NCI-H2107 treated with DMSO at 0.1 percent for 48 hours (cell line): ENCODE data around the gene ARSB.

Experiments
- DNase-seq: peaks from one replicate; lab custom pipeline; 2025; ENCODE audit not compliant: unreplicated experiment; lab: John Stamatoyannopoulos, UW

Gene ARSB

DNA sequence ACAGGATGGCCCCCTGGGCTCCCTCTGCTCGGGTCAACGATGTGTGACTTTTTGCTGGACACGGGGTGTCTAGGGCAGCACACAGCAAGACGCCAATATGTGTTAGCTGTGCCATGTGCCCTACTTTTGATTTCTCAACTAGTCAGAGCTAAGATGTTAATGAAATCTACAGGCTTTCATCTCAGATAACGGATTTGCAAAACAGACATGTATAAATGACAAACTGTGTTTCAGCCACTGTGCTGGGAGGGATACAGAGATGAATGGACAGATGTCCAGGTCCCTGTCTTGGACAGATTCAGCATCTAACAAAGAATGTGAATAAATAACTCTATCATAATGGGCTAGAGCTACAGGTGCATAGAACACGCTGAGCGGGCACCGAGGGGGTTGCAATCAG, 176.3 kb downstream of the ARSB start:
- DNase-seq, result no peak

DNA sequence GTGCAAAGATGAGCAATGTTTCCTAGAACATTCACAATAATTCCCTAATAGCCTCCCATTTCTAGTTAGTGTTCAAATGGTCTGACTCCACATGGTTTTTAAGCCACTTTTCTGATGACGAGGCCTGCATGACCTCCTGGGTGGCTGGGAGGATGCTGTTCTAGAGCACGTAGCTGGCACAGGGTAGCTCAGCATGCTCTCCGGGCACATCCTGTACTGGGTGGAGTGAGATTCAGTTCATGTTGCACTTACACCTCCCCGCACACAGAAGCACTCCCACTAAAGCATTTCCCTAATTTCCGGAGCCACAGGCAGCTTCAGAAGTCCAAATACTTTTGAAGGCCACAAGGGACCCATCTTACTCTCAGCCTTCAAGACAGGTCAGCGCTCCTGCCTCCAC, 176.7 kb downstream of the ARSB start:
- DNase-seq, result no peak

DNA sequence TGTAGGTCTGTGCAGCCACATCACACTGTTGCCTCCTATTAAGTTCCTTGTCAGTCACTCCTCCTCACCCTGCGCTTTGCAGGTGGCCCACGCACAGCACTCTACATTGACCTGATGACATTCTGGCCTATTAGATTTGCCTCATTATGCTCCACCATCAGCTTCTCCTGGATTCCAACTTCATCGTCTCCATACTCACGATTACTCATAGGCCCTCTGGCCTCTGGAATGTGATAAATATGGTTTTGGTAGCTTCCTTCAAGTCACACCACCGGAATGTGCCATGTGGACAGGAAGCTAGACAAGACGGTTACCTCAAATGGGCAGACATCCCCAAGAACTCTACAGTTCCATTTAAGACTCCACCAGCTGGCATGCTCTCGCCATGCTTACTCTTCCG, 178.6 kb downstream of the ARSB start:
- no peak for DNase-seq

DNA sequence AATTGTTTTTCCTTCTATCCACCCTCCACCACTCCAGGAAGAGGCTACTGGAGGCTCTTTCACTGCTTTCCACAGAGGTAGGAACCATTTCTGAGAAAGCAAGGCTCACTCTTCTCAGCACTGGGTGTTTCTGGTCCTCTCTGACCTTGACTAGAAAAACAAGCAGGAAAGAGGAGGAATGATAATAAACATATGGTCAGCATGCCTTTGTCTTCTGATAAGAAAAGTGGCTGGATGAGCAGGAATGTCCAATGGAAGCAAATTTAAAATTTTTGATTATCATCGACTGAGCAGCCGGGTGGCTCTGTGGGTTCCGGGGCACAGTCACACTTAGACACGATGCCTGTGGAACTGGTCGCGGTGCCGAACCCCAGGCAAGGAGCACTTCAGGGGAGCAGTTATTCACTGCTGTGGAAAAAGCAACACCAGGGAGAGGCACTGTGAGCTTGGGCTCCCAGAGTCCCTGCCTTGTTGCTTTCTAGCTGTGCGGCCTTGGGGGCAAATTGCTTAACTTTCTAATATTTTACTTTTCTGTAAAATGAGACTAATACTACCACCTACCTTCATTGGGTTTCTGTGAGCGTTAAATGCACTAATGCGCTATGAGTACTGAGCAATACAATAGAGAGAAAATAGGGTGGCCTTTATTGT, 179.5 kb downstream of the ARSB start:
- DNase-seq, result no peak

DNA sequence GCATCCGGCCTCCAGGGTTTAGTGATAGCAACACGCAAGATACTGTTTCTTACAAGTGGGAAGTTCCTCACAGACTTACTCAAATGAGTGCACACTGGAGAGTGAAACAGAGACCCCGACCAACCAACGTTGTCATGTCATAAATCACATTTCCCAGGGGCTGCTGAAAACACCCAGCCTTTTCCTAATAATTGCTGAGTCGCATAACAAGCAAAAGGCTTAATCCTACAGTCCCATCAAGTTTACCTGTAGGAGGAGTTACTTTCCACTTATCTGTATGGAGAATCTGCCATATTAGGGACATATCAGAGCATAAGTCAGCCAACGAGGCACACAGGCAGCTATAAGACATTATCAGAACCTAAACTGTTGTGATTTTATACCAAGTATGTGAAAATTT, 180.1 kb downstream of the ARSB start:
- DNase-seq, result no peak

DNA sequence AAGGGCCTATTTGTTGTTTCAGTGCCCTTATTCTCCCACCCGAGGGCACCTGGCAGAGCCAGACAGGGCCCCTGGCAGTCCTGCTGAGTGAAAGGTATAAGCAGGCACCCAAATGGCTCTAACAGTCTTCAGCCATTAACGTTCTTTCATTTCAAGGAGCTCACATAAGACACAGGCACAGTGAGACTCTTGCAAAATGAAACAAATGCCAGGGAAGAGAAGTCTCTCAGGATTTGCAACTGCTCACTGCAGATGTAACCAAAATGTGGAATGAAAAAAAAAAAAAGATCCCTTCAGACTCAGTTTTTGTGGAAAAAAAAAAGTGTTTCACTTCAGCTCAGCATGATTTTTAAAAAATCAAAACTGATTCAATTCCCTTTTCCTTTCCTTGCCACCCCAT, 181.2 kb downstream of the ARSB start:
- no peak for DNase-seq

DNA sequence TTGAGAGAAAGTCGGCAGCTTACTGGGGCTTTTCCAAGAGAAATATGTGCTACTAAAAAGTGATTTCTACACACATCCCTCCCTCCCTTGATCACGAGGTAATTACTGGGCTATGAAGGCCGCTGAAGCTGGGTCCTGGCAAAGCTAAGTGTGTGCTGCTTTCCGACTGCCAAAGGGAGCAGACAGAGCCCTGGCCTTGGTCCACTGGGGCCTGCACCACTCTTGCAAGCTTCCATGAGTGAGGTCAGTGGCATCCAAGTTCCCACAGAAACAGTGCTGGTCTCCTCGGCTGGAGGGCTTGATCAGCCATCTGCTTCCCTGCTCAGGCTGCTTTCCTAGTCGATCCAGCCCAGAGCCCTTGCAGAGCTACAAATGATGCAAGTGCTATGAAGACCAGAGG, 181.8 kb downstream of the ARSB start:
- no peak for DNase-seq

DNA sequence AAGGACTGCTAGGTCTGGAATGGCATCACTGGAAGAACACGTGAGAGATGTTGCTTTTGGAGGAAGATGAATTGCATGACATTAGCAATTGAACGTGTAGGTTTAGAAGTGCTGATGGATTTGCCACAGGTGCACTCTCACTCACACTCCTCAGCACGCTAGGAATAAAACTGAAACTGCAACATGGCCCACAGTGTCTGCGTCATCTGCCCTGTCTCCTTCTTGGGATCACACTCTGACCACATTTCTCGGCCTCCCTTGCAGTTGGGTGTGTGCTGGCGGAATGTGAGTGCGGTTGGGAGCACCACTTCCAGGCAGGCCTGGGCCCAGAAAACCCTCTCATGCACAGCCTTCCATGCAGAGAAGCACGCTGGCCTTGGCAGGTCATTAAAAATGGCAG, 183.7 kb downstream of the ARSB start:
- no peak for DNase-seq

DNA sequence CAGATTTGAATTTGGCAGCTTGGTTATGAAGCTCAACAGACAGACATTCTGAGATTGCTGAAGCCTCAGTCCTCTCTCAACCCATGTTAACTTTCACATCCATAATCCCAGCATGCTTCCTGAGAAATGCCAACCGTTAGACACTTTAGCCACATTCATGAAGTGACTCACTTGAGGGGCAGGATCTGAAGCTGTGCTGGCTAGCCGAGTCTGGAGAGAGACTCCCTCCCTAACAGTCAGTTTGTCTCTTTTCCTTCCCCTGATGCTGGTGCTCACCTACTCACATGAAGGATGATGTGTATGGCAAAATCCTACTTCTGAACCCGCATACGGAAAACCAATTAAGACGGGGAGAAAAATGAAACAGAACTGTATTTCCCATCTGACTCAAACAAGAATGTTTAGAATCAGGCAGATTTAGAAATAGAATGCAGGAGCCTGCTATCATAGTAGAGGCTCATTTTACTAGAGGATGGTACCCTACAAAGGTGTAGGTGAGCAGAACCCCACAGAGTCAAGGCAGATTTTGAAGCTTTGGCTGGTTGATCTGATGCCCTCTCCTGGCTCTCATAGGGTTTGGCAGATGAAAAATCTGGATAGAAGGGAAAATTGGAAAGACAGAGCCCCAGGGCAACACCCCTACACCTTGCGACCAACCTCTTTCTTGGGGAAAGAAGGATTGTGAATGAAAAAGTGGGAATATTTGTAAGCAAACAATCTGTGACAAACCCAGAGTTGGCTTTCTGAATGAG, 185.7 kb downstream of the ARSB start:
- no peak for DNase-seq

DNA sequence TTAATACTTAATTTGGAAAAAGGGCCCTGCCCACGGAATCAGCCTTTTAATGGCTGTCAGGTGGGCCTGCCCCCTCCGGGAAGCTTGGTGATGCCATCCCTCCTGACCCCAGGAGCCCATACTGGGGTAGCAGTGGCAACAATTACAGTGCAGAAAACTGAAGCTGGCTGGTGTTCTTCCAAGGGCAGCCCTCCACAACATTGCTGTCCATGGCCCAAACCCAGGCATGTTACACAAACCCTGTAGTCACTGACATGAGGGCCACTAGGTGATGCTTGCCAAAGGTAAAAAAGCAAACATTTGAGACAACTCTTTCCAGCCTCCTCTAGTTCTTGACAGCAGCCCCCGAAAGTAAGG, 186.5 kb downstream of the ARSB start:
- no peak for DNase-seq

DNA sequence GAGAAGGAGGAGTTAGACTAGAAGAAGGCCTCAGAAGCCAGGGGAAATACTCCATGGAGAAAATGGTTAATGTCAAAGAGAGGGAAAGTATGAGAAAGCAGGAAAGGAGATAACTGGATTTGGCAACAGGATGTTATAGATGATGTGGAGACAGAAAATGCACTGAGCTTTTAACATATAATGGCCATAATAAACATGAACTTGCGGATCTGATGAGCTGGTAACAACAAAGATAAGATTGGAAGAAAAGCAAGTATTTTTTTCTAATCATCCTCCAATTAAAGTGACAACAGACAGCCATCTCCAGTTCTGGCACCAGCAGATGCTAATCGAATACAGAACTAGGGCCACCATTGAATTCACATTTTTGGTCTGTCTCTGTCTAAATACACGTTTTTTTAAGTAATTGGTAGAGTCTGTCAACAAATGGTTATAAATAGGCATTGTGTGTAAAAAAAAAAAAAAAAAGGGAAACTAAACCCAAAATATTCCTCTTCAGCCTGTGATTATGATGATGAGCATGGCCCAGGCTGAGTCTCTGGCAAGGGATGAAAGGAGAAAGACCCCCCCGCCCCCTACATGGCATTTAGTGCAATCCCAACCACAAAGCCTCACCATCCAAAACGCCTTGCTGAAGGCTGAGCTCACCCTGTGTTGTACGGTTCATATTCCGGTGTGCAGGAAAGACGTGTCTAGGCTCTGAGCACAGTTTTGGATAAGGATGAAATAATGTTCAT, 187.0 kb downstream of the ARSB start:
- no peak for DNase-seq

DNA sequence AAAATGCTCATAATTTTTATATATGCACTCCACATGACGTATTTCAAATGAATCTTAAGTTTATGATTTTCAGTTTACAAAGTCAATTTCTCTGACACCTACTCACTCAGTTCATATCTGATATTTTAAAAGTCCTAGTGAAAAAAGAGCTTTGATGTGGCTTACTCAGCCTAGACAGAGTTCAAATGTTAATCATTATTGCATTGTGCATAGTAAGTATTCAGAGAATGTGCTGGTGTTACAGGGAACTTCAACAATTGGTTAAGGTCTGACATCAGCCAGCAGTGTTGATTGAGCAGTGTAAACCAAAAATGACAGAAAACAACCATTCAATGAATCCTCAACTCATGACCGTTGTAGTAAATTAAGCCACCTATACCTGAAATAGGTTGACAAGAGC, 189.4 kb downstream of the ARSB start:
- no peak for DNase-seq

DNA sequence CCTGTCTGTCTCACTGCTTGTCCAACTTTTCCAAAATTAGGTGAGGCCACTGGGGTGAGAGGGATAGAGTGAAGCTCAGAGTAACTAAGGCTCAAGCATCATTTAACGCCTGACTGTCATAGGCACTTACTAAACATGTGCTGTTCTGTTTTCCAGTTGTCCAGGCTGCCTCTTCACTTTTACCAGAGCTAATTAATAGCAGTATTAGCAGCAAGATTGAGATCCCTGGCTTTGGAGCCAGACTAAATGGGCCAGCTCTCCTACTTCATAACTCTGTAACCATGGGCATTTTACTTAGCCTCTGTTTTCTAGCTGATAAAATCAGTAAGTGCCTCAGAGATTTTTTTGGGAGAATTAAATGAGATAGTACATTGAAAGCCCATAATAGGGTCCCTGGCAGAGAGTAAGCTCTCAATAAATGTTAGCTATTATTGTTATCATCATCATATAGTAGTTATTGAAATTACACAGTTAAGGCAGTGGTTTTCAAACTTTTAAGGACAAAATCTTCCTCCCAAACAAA, 190.4 kb downstream of the ARSB start:
- no peak for DNase-seq

DNA sequence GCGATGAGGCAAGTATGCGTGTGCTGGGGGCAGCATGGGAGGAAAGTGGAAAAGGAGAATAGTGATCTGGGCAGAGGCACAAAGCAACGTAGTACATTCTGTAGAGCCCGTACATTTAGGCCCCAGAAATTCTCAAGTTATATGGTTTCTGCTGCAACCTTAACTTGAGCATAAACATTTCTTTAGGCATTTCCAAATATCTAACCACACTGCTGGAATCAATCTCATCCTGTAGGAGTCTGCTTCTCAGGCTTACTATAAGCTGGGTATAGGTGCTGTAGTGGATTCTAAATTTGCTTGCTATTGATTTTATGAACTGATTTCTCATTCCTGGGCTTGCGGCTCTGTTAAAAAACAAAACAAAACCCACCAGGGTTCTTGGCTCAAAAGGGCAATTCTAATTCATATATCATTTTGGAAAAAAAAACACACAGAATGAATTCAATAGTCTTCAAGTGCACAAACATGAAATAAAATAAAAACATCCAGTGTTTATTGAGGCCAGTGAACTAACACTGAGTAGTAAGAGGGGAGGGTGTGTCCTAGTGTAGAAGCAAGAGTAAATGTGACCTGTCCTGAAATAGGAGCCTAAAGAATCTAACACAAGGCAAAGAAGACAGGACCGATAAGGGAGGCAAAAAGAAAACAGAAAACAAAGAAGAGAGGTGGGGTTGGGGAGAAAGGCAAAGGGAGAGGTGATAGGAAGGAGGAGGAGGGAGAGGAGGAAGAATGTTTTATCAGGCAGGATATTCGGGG, 191.0 kb downstream of the ARSB start:
- no peak for DNase-seq

DNA sequence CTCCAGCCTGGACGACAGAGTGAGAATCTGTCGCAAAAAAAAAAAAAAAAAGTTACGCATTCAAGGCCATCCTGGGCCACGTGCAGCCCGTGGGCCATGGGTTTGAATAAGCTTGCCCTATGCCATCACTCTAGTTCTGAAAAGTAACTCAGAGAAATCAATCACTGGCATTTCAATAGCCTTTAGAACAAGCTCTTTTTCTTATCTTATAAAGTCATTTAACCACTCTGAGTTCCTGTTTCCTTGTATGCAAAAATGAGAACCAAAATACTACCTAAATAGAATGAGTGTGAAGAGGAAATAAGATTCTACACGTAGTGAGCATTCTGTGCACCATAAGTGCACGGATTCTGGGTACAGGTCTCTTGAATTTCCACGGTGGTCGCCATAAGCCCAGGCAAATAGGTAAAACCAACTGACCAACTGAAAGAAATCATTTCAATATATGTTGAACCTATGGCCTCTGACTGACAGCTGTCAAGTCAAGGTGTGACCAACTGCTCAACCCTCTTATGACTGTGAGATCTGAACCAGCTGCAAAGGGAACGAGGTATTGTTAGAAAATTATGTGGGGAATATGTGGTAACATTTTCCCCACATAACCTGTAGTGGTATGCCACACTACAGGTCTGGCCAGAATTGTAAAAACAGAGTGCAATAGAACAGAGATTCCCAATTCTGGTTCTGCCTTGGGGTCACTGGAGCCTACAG, 192.6 kb downstream of the ARSB start:
- DNase-seq, result no peak

DNA sequence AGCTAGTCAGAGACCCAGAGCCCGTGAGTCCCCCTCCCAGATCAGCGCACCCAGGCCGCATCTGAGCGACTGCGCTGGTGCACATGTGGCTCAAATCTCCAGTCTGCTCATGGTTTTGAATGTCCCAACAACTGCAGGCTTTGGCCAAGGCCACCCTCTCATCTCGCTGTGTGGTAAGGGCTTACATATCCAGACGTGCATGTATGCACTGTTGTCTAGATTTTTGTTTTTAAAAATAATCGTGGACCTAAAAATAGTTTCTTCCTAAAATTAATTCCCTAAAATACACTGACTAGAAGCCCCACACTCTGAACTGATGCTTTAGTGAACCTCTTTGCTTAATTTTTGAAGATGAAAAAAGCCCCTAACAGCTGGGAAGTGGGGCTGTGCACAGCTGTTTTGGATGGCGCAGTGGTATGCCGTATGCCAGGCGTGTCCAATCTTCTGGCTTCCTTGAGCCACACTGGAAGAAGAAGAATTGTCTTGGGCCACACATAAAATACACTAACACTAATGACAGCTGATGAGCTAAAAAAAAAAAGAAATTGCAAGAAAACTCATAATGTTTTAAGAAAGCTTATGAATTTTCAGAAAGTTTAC, 193.5 kb downstream of the ARSB start:
- no peak for DNase-seq

DNA sequence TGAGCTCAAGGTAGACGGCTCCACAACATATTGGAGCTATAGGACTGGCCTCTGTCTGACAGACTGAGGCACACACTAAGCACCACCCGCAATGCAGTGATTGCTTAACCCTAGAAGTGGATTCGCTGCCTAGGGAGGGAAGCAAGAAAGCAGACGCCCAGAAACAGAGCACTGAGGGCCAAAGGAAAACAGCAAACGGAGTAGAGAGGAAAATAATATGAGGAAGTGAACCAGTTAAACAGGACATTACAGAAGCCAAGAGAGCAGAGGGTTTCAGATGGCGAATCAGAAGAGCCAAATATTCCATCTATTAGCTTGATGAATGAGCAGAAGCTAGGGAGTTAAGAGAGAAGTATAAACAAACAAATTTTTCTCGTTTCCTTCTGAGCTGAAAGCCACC, 197.3 kb downstream of the ARSB start:
- DNase-seq, result no peak

DNA sequence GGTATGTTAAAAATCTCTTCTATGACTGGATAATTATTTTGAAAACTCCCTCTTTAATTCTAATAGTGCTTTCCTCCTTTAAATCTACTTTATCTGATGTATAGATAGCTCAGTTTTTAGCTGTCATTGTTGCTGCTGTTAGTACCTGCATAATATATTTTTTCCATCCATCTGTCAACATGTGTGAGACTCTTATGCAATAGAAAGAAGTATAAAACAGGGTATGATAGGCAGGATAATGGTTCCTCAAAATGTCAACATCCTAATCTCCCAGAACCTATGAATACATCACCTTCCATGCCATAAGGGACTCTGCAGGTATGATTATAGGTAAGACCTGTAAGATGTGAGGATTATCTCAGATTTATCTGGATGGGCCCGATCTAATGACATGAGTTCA, 199.7 kb downstream of the ARSB start:
- no peak for DNase-seq

DNA sequence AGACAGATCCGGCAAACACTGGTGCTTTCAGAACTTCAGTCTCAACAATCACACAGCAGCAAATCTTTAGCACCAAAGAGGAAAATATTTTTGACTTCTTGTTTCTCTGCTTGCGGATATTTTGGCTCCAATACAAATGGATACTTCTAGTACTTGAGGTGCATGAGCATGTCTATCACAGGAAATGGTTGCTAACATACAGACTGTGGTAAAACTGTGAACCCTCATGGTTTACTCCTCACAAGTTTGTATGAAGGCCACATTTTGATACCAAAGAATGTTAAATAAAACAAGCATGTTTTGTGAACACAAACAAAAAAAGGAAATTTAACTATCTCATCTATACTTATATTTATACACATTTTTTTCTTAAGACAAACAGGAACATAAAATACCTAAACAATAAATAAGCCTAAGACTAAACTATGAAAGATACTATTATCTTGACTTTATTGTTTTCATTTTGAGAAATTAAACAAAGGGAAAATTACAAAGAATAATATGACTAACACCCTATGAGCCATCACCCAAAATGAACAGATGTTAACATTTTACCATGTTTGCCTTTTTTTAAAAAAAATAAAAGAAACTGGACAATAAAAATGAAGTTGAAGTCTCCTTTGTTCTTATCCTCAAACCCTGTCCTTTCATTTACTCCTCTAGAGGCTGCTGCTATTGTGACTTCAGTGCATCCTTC, 201.5 kb downstream of the ARSB start:
- no peak for DNase-seq

DNA sequence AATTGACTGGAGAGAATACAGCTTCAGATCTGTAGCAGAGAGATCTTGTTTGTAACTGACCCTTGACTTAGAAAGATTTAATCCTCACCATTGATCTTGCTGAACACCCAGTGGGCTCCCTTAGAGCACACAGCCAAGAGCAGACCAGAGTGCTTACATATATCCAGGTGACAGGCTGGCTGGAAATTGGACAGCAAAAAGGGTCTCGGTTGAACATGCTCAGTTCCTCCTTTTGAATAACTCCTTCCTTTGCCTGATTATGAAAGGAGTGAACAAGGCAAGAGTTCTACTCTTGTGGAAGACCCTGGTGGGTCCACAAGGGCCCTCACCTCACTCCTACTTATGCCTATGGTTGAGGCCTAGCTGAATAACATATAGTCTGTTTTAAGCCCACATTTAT, 202.4 kb downstream of the ARSB start:
- no peak for DNase-seq
